Measurements from ENCODE around the gene DNMT3A.

DNA sequence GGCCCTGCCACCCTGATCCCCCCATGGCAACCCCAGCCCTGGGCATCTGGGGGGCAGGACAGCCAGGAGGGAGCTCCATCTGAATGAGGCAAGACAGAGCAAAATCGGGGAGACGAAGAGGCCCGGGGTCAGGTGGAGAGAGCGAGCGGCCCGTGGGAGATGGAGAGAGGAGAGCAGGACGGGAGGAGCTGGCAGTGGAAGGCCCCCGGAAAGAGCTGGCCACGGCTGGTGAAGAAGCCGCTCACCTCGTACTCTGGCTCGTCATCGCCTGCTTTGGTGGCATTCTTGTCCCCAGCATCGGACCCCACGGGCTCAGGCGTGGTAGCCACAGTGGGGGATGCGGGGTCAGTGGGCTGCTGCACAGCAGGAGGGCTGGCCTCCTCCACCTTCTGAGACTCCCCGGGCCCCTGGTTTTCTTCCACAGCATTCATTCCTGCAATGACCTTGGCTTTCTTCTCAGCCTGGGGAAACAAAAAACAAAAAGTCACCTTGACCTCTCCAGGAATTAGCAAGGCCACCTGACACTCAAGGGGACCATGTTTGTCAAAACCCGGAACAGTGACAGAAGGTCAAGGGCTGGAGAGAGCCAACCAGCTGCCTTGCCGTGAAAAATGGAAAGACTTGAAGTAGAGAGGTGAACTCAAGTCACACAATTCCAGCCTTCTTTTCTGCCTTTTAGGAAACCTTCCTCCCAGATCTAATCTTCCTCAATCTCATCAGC, 93.8 kb downstream of the DNMT3A start:
- TF ChIP-seq, protein P1, sequence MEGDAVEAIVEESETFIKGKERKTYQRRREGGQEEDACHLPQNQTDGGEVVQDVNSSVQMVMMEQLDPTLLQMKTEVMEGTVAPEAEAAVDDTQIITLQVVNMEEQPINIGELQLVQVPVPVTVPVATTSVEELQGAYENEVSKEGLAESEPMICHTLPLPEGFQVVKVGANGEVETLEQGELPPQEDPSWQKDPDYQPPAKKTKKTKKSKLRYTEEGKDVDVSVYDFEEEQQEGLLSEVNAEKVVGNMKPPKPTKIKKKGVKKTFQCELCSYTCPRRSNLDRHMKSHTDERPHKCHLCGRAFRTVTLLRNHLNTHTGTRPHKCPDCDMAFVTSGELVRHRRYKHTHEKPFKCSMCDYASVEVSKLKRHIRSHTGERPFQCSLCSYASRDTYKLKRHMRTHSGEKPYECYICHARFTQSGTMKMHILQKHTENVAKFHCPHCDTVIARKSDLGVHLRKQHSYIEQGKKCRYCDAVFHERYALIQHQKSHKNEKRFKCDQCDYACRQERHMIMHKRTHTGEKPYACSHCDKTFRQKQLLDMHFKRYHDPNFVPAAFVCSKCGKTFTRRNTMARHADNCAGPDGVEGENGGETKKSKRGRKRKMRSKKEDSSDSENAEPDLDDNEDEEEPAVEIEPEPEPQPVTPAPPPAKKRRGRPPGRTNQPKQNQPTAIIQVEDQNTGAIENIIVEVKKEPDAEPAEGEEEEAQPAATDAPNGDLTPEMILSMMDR (IDR thresholded peaks at IDR 0.05) = no peak
- TF ChIP-seq EP300 (IDR thresholded peaks at IDR 0.05) = no peak
- no peak for TF ChIP-seq POLR2A (IDR thresholded peaks at IDR 0.05)
- no peak for TF ChIP-seq POLR2AphosphoS5 (IDR thresholded peaks at IDR 0.05)
